ENCODE data around the gene BBOX1. TPM values are rescaled to one million over a fixed set of nuclear protein-coding genes. Genes with fewer than 3 reads are reported as not detected.

Gene BBOX1
- total and polyA plus RNA-seq, 2 of the 8 experiments (the other 6 are each of a cell fraction or from before 2014, with no cell fraction given) = not detected

DNA sequence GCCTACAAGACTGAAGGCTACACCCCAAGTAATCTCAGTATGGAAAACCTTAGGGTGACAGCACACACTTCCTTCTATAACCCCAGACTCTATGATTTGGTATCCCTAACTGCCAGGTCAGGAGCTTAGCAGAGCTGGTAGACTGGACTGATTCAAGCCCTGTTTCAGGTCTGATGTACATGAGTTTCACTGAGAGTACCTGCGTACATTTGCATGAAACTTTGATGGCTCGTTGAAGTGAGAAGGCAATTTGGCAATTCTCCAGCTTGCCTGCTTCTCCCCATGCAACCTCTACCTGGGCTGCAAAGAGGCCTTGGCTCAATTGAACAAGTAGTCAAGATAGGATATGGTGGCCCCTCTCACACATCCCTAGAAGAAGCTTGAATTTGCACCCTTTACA is 36.5 kb upstream of the BBOX1 start:
- no peak for FAIRE-seq
- TF ChIP-seq NANOG (IDR thresholded peaks at IDR 0.05; ENCODE audit: insufficient read depth, low read depth, low read length, poor library complexity, severe bottlenecking) (no peak), HDAC6 (IDR thresholded peaks at IDR 0.05; ENCODE audit: low read depth, low read length) (no peak), EGR1 (IDR thresholded peaks at IDR 0.05; ENCODE audit: borderline replicate concordance, low read depth, low read length) (no peak), CREB1 (IDR thresholded peaks at IDR 0.05) (no peak), RFX5 (IDR thresholded peaks at IDR 0.05; ENCODE audit: borderline replicate concordance, low read depth, low read length) (no peak), POLR2AphosphoS5 (IDR thresholded peaks at IDR 0.05; ENCODE audit: low read depth, low read length) (no peak), CEBPB (IDR thresholded peaks at IDR 0.05; ENCODE audit: low read depth, low read length) (no peak), SP2 (IDR thresholded peaks at IDR 0.05; ENCODE audit: low read length) (no peak), JUN (IDR thresholded peaks at IDR 0.05; ENCODE audit: low read depth, low read length) (no peak), TAF7 (optimal IDR thresholded peaks at IDR 0.05; ENCODE audit: borderline replicate concordance, low read depth, low read length) (no peak), BACH1 (IDR thresholded peaks at IDR 0.05; ENCODE audit: low read length) (no peak), KDM1A (IDR thresholded peaks at IDR 0.05; ENCODE audit: borderline replicate concordance, low read length) (no peak), NRF1 (IDR thresholded peaks at IDR 0.05; ENCODE audit: low read depth, low read length) (no peak), SUZ12 (IDR thresholded peaks at IDR 0.05; ENCODE audit: low read length) (no peak), MAX (IDR thresholded peaks at IDR 0.05) (no peak), TAF1 (IDR thresholded peaks at IDR 0.05; ENCODE audit: low read depth, low read length) (no peak)

More for the DNA sequence above, 36.5 kb upstream of the BBOX1 start:
- Histone ChIP-seq H3K4me1 (replicated peaks in 1 of 4; ENCODE audit: control insufficient read depth in 3 of 4, insufficient read depth in 4 of 4, low read length in 3 of 4) (no peaks in the 10 kb centered on the region), H2AK5ac (ENCODE audit: low read depth, low read length) (no peak overlapping the region), H2AFZ (ENCODE audit: low read length) (no peak overlapping the region), H2BK120ac (replicated peaks; ENCODE audit: low read depth, low read length) (no peak overlapping the region), H3K27ac (ENCODE audit: low read depth, low read length) (no peak overlapping the region), H2BK20ac (ENCODE audit: low read length) (no peak overlapping the region), H4K91ac (replicated peaks; ENCODE audit: insufficient read length, low read length) (no peak overlapping the region), H3K4me2 (ENCODE audit: insufficient read depth in 1 of 2, low read depth in 2 of 2, low read length in 2 of 2) (no peak overlapping the region), H3K79me2 (ENCODE audit: control insufficient read depth in 1 of 2, insufficient read depth in 2 of 2, low read length in 2 of 2) (no peaks in the 10 kb centered on the region), H3K14ac (ENCODE audit: insufficient read length) (no peak overlapping the region), H3K18ac (ENCODE audit: extremely low read depth, low read length) (no peak overlapping the region), H3K36me3 (ENCODE audit: control insufficient read depth in 2 of 4, insufficient read depth in 4 of 4, low read length in 3 of 4) (no peaks in the 10 kb centered on the region), H3K4me3 (ENCODE audit: extremely low read depth in 1 of 4, insufficient read depth in 2 of 4, low read depth in 3 of 4, low read length in 4 of 4) (no peak overlapping the region), H3K9ac (replicated peaks in 1 of 4; ENCODE audit: extremely low read depth in 1 of 4, low read depth in 3 of 4, low read length in 3 of 4) (no peak overlapping the region), H3K9me3 (ENCODE audit: insufficient read depth in 2 of 2, low read depth in 1 of 2, low read length in 1 of 2) (no peaks in the 10 kb centered on the region), H4K8ac (ENCODE audit: extremely low read depth, insufficient read depth, low read length) (no peak overlapping the region), H3K79me1 (ENCODE audit: low read depth, low read length) (no peaks in the 10 kb centered on the region; the same call in 1 of the 2 replicates), H3K23ac (ENCODE audit: insufficient read length) (no peak overlapping the region), H2BK5ac (ENCODE audit: low read depth, low read length) (no peak overlapping the region), H3K4ac (replicated peaks; ENCODE audit: insufficient read length, low read depth, low read length) (no peak overlapping the region), H2BK12ac (ENCODE audit: low read depth, low read length) (no peak overlapping the region), H2BK15ac (ENCODE audit: low read length) (no peak overlapping the region), H4K5ac (ENCODE audit: insufficient read length, low read depth, low read length) (no peak overlapping the region), H3K23me2 (ENCODE audit: low read depth, low read length) (no peaks in the 10 kb centered on the region), H3K27me3 (replicated peaks in 1 of 4; ENCODE audit: control insufficient read depth in 3 of 4, extremely low read depth in 1 of 4, insufficient read depth in 3 of 4, low read length in 3 of 4) (no peaks in the 10 kb centered on the region), H3K56ac (replicated peaks; ENCODE audit: insufficient read length, low read depth, low read length) (no peak overlapping the region), H4K20me1 (replicated peaks in 1 of 2; ENCODE audit: control insufficient read depth in 1 of 2, insufficient read depth in 2 of 2, low read length in 2 of 2) (no peaks in the 10 kb centered on the region)
- ChIA-PET POLR2A (ENCODE audit: partially characterized antibody) (interaction anchor here (0.6 kb wide), 1 partner anchor 57 kb away, joined by 3 read pairs; no protein-coding TSS in a partner anchor), CTCF (ENCODE audit: partially characterized antibody) (interaction anchor here (0.7 to 2.6 kb wide), 2 partner anchors 10 to 694 kb away, joined by 5 to 11 read pairs; partner anchors contain the start of gene FIBIN)
- 87% methylated on average over 2 of the region's 2 CpGs; no CpG with 5 or more reads in 1 of the 2 experiments for WGBS, 2 experiments (ENCODE audit: extremely low coverage in 1 of 2, insufficient coverage in 1 of 2, insufficient read length in 1 of 2, insufficient replicate concordance in 2 of 2, low coverage in 1 of 2, low lambda C conversion rate in 2 of 2, missing lambda C conversion rate in 1 of 2)
- DNase-seq (ENCODE audit: low read depth in 1 of 2, low spot score in 2 of 2) = no peak

All from H1 (cell line).